Measurements from ENCODE around the gene CFAP97. TPM values are rescaled to one million over a fixed set of nuclear protein-coding genes. Genes with fewer than 3 reads are reported as not detected.
"Not testable (repeated sequence)": the region's sequence is repeated elsewhere in the genome, so short reads cannot be mapped to it uniquely, and the experiment has no call there.

Gene CFAP97
- total and polyA plus RNA-seq, 9 donors: 19.1 to 30.9 (median 24.6) TPM

DNA sequence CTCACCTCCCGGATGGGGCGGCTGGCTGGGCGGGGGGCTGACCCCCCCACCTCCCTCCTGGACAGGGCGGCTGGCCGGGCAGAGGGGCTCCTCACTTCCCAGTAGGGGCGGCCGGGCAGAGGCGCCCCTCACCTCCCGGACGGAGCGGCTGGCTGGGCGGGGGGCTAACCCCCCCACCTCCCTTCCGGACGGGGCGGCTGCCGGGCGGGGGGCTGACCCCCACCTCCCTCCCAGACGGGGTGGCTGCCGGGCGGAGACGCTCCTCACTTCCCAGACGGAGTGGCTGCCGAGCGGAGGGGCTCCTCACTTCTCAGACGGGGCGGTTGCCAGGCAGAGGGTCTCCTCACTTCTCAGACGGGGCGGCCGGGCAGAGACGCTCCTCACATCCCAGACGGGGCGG lies 36.7 kb upstream of the CFAP97 start:
- not testable (repeated sequence) for H3K27me3 ChIP-seq (ENCODE audit: control insufficient read depth, insufficient read depth, low read length); DNase-seq; H3K4me3 ChIP-seq (ENCODE audit: low read length); H3K27ac ChIP-seq (ENCODE audit: low read length); H3K4me1 ChIP-seq (ENCODE audit: control insufficient read depth, insufficient read depth, low read length); H3K9me3 ChIP-seq (replicated peaks; ENCODE audit: control insufficient read depth, low read depth, low read length); H3K36me3 ChIP-seq (ENCODE audit: control insufficient read depth, insufficient read depth, low read length)
- WGBS (ENCODE audit: insufficient coverage): no CpG with 5 or more reads among the region's 32 CpGs

DNA sequence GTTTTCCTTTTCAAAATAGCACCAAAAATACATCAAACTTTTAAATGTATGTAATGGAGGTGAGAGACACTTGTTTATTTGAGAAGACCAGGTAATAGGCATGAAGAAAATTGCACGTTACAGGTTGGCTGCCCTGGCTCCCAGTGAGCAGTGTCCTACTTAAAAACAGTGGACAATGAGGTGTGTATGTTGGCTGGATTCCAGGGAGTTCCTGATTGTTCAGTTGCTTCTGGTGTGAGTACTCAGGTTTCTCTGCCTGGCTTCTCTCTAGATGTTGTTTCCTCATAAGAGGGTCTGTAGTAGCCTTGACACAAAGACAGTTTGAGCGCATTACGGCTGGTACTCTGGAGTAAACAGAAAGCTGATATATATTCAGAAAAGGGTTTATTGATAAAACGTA lies 35.0 kb upstream of the CFAP97 start:
- H3K4me1 ChIP-seq (ENCODE audit: control insufficient read depth, insufficient read depth, low read length): no peaks in the 10 kb centered on the region

DNA sequence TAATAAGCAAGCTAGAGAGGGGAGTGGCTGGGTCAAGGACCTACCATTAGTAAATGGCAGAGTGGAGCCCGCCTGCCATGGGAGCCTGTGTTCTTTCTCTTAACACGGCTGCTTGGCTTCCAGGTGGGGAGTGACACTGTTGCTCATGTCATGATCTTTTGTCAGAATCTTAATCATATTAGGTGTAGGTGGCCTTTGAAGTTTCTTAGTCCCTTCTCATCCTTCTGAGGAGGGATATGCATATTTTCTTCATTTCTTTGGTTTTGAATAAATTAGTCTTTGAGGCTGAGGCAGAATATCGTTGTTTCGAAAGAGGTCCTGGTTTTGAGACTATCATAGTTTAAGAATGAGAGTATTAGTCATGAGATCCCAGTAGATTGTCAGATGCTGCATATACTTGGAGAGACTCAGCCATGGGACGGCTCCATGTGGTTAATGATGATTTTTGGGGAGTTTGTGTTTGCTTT lies 34.4 kb upstream of the CFAP97 start:
- WGBS (ENCODE audit: insufficient coverage): 92% methylated on average over 2 of the region's 5 CpGs
- Histone ChIP-seq H3K36me3 (ENCODE audit: control insufficient read depth, insufficient read depth, low read length) (no peaks in the 10 kb centered on the region), H3K4me3 (ENCODE audit: low read length) (no peak overlapping the region), H3K9me3 (replicated peaks; ENCODE audit: control insufficient read depth, low read depth, low read length) (peaks cover 5% of the 10 kb centered on the region), H3K4me1 (ENCODE audit: control insufficient read depth, insufficient read depth, low read length) (no peaks in the 10 kb centered on the region), H3K27ac (ENCODE audit: low read length) (no peak overlapping the region), H3K27me3 (ENCODE audit: control insufficient read depth, insufficient read depth, low read length) (no peaks in the 10 kb centered on the region)
- no peak for DNase-seq

More for the DNA sequence above, 35.0 kb upstream of the CFAP97 start:
- WGBS (ENCODE audit: insufficient coverage): 93% methylated on average over 3 of the region's 4 CpGs
- no peak overlapping the region for H3K4me3 ChIP-seq (ENCODE audit: low read length)
- H3K9me3 ChIP-seq (replicated peaks; ENCODE audit: control insufficient read depth, low read depth, low read length): peaks cover 5% of the 10 kb centered on the region
- DNase-seq: no peak
- no peaks in the 10 kb centered on the region for H3K36me3 ChIP-seq (ENCODE audit: control insufficient read depth, insufficient read depth, low read length)
- no peak overlapping the region for H3K27ac ChIP-seq (ENCODE audit: low read length)
- H3K27me3 ChIP-seq (ENCODE audit: control insufficient read depth, insufficient read depth, low read length): no peaks in the 10 kb centered on the region

DNA sequence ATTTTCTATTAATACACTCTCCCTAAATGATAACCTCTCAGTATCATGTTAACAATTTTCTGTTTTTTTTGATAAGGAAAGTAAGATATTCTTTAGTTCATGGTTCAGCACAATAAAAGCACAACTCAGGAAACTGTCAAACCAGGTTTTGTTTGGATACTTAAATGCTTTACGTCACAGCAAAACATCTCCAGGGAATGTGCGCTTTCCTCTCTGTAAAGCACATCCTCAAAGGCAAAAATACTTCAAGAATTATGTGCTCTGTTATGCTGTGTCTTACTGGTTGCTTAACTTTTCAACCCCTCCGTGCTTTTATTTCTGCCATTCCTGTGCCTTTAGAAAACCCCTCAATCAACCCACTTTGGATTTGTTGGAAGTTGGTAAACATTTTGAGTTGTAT lies 33.4 kb upstream of the CFAP97 start:
- H3K27ac ChIP-seq (ENCODE audit: low read length): peak overlapping the region; percentile 5

DNA sequence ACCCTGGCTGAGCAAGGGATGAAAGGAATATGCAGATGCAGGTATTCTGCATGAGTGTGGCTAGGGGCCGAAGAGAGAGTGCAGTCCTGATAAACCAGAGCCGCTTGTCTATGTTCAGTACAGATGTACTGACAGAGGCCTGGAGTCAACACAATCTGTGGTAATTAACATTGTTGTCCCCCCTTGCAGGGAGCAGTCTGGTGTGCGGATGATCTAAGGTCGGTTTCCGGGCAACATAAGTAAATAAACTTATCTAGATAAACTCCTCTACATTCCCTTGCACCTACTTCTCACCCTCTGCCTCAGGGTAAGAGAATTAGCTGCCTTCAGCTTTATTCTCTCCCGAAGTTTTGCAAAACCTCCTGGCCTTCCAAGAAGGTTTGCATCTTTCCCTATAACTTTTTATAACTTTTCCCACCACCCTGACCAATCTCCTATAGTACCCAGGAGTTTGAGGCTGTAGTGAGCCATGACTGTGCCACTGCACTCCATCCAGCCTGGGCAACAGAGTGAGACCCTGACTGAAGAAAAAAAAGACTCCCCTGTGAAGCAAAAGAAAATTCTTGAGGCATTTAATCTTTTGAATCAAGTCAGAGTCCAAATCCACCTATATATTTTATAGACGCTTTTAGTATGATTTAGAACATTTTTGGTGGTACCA lies 32.2 kb upstream of the CFAP97 start:
- Histone ChIP-seq H3K36me3 (ENCODE audit: control insufficient read depth, insufficient read depth, low read length) (no peaks in the 10 kb centered on the region), H3K4me3 (ENCODE audit: low read length) (no peak overlapping the region), H3K9me3 (replicated peaks; ENCODE audit: control insufficient read depth, low read depth, low read length) (peaks cover 3% of the 10 kb centered on the region), H3K27ac (ENCODE audit: low read length) (no peak overlapping the region), H3K4me1 (ENCODE audit: control insufficient read depth, insufficient read depth, low read length) (no peaks in the 10 kb centered on the region), H3K27me3 (ENCODE audit: control insufficient read depth, insufficient read depth, low read length) (no peaks in the 10 kb centered on the region)
- 67% methylated on average over 6 of the region's 7 CpGs for WGBS (ENCODE audit: insufficient coverage)
- DNase-seq: no peak

More for the DNA sequence above, 33.4 kb upstream of the CFAP97 start:
- Histone ChIP-seq H3K4me1 (ENCODE audit: control insufficient read depth, insufficient read depth, low read length) (no peaks in the 10 kb centered on the region), H3K4me3 (ENCODE audit: low read length) (no peak overlapping the region), H3K36me3 (ENCODE audit: control insufficient read depth, insufficient read depth, low read length) (no peaks in the 10 kb centered on the region), H3K27me3 (ENCODE audit: control insufficient read depth, insufficient read depth, low read length) (no peaks in the 10 kb centered on the region), H3K9me3 (replicated peaks; ENCODE audit: control insufficient read depth, low read depth, low read length) (peaks cover 5% of the 10 kb centered on the region)
- WGBS (ENCODE audit: insufficient coverage): no CpG with 5 or more reads among the region's 3 CpGs
- peak; percentile 74 for DNase-seq

DNA sequence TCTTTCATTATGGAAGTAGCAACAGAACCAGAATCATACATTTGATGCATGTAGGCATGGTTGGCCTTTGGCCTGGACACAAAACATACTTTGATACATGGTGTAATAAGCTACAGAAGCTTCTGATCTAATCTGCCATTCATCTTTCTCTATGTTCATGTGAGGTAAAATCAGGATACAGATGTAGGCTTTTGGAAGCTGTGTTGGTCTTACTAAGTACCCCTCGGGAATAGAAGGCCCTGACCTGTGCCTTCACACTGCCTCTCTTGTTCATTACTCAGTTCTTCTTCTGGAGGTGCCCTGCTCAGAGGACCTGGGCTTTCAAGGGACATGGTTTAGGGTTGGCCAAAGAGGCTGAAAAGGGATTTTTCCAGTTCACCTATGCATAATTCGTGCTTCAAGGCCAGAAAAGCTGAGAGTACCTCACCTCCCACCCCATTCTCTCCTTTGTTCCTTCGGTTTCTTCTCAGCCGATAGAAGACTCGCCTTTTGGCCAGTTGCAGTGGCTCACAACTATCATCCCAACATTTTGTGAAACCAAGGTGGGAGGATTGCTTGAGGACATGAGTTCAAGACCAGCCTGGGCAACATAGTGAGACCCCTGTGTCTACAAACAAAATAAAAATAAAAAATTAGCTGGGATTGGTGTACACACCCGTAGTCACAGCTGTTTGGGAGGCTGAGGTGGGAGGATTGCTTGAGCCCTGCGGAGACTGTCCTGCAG lies 31.5 kb upstream of the CFAP97 start:
- H3K4me1 ChIP-seq (ENCODE audit: control insufficient read depth, insufficient read depth, low read length): no peaks in the 10 kb centered on the region
- H3K9me3 ChIP-seq (replicated peaks; ENCODE audit: control insufficient read depth, low read depth, low read length): peaks cover 3% of the 10 kb centered on the region
- 83% methylated on average over 3 of the region's 7 CpGs for WGBS (ENCODE audit: insufficient coverage)
- H3K27me3 ChIP-seq (ENCODE audit: control insufficient read depth, insufficient read depth, low read length): no peaks in the 10 kb centered on the region
- no peak for DNase-seq
- no peaks in the 10 kb centered on the region for H3K36me3 ChIP-seq (ENCODE audit: control insufficient read depth, insufficient read depth, low read length)
- no peak overlapping the region for H3K27ac ChIP-seq (ENCODE audit: low read length)
- H3K4me3 ChIP-seq (ENCODE audit: low read length): no peak overlapping the region

DNA sequence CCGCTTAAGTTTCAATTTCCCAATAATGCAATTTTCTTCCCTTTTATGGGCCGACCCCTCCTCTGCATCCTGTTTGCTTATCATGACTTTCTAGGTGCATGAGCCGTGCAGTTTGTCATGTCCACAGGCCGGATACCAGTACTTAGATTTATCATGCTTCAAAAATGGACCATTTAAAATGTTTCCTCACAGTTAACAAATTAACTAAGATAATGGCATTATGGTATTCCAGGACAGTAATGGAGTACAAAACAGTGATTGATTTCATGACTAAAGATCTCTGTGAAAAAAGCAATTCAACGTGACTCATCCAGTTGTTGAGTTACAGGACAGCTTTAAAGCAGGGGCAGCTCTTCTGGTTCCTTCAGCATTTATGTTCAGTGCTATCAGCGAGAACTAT lies 28.6 kb upstream of the CFAP97 start:
- DNase-seq: no peak
- WGBS (ENCODE audit: insufficient coverage): 73% methylated on average over 2 of the region's 6 CpGs
- Histone ChIP-seq H3K4me3 (ENCODE audit: low read length) (no peak overlapping the region), H3K9me3 (replicated peaks; ENCODE audit: control insufficient read depth, low read depth, low read length) (no peaks in the 10 kb centered on the region), H3K36me3 (ENCODE audit: control insufficient read depth, insufficient read depth, low read length) (no peaks in the 10 kb centered on the region), H3K27ac (ENCODE audit: low read length) (no peak overlapping the region), H3K27me3 (ENCODE audit: control insufficient read depth, insufficient read depth, low read length) (no peaks in the 10 kb centered on the region), H3K4me1 (ENCODE audit: control insufficient read depth, insufficient read depth, low read length) (no peaks in the 10 kb centered on the region)

DNA sequence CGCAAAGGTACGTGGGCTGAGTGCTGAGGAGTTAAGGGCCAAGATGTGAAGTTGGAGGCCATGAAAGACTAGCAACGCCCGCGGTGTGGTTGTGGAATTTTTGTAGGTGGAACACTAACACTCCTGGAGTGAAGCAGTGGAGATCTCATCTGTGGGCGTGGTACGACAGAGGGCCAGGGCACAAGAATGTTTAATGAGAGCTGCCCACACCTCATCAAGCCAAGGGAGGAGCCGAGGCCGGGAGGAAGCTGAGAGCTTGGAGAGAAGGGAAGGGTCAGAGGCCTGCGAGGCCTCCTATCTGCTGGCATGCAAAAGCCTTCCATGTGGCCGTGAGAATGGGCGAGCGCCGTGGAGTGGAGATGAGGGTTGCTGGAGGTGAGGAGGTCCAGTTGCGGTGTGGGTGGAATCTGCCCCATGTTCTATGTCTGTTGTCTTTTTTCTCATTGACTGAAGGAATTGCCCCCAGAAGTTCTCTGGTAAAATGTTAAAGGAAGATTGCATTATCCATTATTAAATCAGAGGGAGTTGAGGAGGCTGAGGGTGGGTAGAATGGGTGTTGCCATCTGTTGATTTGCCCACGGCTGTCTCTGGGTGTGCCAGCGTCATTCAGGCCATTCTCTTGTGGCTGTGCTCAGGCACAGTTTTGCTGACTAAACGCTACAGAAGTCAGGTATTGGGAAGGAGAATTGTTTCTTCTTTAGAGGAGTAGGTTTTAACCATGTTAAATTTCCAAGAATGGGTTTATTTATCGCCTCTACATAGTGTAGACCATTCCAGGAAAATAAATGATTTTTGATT lies 25.4 kb upstream of the CFAP97 start:
- no peaks in the 10 kb centered on the region for H3K9me3 ChIP-seq (replicated peaks; ENCODE audit: control insufficient read depth, low read depth, low read length)
- WGBS (ENCODE audit: insufficient coverage): 90% methylated on average over 16 of the region's 19 CpGs
- no peaks in the 10 kb centered on the region for H3K36me3 ChIP-seq (ENCODE audit: control insufficient read depth, insufficient read depth, low read length)
- no peaks in the 10 kb centered on the region for H3K4me1 ChIP-seq (ENCODE audit: control insufficient read depth, insufficient read depth, low read length)
- DNase-seq: no peak
- H3K4me3 ChIP-seq (ENCODE audit: low read length): no peak overlapping the region
- no peak overlapping the region for H3K27ac ChIP-seq (ENCODE audit: low read length)
- H3K27me3 ChIP-seq (ENCODE audit: control insufficient read depth, insufficient read depth, low read length): no peaks in the 10 kb centered on the region

DNA sequence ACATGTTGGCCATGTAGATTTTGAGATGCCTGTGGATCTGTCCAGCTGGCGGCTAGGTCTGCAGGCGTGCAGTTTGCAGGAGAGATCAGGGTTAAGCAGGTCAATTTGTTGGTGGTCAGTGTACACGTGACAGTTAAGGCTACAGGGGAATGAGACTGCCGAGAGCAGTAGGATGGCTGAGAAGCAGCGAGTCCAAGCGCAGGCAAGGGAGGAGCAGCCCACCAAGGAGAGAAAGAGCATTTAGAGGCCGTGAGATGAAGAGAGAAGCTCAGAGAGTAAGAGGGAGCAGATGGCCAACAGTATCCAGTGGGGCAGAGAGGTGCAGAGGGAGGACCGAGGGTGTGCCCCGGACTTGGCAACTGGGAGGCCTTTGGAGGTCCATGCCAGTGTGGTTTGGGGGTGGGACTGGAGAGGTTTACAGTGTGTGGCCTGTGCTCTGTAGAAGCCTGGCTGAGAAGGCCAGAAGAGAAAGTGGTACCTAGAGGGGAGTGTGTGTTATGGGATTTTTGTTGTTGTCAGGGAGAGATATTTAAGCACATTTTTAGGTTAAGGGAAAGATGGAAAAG lies 24.0 kb upstream of the CFAP97 start:
- Histone ChIP-seq H3K4me3 (ENCODE audit: low read length) (no peak overlapping the region), H3K9me3 (replicated peaks; ENCODE audit: control insufficient read depth, low read depth, low read length) (no peaks in the 10 kb centered on the region), H3K36me3 (ENCODE audit: control insufficient read depth, insufficient read depth, low read length) (no peaks in the 10 kb centered on the region), H3K27me3 (ENCODE audit: control insufficient read depth, insufficient read depth, low read length) (no peaks in the 10 kb centered on the region), H3K27ac (ENCODE audit: low read length) (no peak overlapping the region), H3K4me1 (ENCODE audit: control insufficient read depth, insufficient read depth, low read length) (no peaks in the 10 kb centered on the region)
- WGBS (ENCODE audit: insufficient coverage): 70% methylated on average over 9 of the region's 9 CpGs
- DNase-seq: no peak

DNA sequence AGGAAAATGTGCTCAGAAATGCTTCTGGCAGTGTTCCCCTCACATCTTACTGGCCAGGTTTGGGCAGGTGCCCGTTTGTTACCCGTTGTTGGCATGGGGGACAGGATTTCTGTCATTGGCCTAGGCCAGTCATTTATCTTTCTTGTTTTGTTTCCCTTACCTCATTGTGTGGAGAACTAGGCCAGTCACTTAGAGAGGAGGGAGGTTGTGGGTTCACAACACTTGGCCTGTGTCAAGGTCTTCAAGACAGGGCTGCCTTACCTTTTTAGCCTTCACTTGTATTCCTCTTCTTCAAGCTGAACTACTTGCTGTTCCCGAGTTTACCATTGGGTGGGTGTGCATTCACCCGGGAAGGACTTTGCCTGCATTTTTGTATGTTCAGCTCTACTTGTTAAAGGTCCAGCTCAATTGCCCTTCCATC lies 23.3 kb upstream of the CFAP97 start:
- H3K27ac ChIP-seq (ENCODE audit: low read length): no peak overlapping the region
- no CpG with 5 or more reads among the region's 4 CpGs for WGBS (ENCODE audit: insufficient coverage)
- no peaks in the 10 kb centered on the region for H3K4me1 ChIP-seq (ENCODE audit: control insufficient read depth, insufficient read depth, low read length)
- H3K4me3 ChIP-seq (ENCODE audit: low read length): no peak overlapping the region
- H3K9me3 ChIP-seq (replicated peaks; ENCODE audit: control insufficient read depth, low read depth, low read length): no peaks in the 10 kb centered on the region
- peaks cover 2% of the 10 kb centered on the region for H3K36me3 ChIP-seq (ENCODE audit: control insufficient read depth, insufficient read depth, low read length)
- no peaks in the 10 kb centered on the region for H3K27me3 ChIP-seq (ENCODE audit: control insufficient read depth, insufficient read depth, low read length)
- peak; percentile 26 for DNase-seq

Measured in muscle of leg (tissue), 11 donors.